ENCODE measurements around the gene NAB1.

NAB1 gene

GRCh38 chr2:190713471-190713870 lies 64.6 kb downstream of the NAB1 start:
- no peak for DNase-seq (ENCODE audit: low spot score)

- DNase-seq (ENCODE audit: low spot score): no peak
These were observed 66.1 kb downstream of the NAB1 start for GRCh38 chr2:190714958-190715357.

DNA sequence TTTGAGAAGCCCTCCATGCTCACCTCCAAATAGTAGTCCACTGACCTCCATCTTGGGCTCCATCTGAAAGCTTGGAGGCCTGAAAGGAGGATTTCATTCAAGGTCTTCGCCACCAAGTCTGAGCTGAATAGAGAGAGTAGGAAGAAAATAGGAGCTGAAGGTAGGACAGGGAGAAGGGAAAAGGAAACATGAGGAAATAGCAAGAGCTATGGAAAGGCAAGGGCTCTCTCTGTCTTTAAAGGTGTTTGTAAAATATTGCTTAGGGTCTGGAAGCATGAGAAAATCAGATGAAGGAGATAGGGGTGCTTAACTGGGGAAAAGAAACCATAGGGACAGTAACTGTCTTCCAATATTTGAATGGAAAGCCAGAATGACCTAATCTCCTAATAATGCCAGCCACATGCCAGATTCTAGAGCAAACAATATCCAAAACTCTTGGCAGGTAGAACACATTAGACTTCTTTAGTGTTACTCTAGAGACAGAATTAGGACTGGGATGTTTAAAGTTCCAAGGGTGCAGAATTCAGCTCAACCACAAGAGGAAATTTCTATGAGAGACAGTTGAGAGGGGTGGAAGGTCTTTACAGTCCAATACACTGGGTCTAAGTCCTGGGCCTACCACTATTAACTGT lies 67.4 kb downstream of the NAB1 start:
- no peak for DNase-seq (ENCODE audit: low spot score)

- no peak for DNase-seq (ENCODE audit: low spot score)
These were observed 68.4 kb downstream of the NAB1 start for GRCh38 chr2:190717306-190717705.

- DNase-seq (ENCODE audit: low spot score): no peak
These were observed 69.1 kb downstream of the NAB1 start for GRCh38 chr2:190717764-190718651.

GRCh38 chr2:190718652-190719526 lies 70.0 kb downstream of the NAB1 start:
- DNase-seq (ENCODE audit: low spot score): no peak

DNA sequence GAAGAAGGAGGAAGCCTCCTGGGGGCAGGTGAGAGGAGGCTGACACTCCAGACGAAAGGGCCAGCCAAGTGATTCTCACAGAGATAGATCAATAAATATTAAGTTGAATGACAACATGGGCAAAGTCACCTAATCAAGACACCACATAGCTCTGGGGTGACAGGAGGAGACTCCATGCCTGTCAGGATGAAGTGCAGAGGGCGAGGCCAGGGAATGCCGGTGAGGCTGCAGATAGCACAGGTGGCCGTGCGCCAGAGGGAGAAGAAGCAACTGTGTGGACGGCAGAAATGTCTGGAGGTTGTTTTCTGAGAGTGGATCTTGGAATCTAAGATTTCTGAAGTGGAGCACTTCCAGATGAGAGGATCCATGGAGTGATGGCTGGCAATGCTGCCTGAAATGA lies 71.4 kb downstream of the NAB1 start:
- no peak for DNase-seq (ENCODE audit: low spot score)

DNA sequence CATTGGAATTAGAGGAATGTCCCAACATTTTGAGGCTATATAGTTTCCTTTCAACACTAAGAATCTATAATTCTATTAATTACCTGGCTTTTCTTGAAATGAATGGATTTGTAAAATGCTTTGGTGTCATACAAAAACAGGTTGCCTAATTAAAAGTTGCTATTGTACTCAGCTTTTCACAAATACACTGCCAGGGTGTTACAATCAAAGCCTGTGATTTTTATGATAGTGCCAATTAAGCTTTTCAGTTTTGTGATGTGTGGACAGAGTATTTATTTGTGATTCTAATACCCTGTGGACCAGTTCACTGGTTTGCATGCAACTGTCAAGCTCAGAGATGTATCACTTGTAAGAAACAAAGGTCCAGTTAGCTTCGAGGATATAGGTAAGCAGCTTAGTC lies 71.8 kb downstream of the NAB1 start:
- DNase-seq (ENCODE audit: low spot score): no peak

DNA sequence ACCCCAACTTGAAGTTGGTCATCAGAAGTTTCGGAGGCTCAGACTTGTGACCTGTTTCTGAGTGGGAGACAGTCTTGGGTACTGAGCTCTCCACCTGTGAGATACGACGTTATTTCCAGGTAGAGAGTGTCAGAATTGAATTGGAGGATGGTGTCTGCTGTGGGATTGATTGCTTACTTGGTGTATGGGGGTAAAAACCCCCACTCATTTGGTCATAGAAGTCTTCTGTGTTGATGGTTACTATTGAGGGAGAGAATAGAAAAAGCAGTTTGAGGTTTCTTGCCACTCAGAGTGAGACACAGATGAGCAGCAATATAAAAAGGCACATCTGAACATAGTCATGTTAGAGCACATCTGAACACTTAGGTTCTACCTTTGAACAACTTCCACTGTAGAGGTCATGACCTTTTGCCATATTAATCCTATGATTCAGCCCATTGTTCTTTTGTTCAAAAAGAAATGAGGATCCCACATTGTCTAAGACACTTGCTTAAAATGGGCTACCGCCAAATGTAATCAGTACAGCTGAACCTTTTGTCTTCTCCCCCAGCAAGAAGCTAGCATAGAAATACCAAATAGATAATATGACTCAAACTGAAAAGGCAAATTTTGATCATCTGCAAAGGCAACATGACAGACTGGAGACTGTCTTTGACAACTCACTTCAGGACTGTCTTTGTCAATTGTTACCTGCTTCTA lies 73.3 kb downstream of the NAB1 start:
- DNase-seq (ENCODE audit: low spot score): no peak

GRCh38 chr2:190722835-190723234 lies 74.0 kb downstream of the NAB1 start:
- DNase-seq (ENCODE audit: low spot score): no peak

DNA sequence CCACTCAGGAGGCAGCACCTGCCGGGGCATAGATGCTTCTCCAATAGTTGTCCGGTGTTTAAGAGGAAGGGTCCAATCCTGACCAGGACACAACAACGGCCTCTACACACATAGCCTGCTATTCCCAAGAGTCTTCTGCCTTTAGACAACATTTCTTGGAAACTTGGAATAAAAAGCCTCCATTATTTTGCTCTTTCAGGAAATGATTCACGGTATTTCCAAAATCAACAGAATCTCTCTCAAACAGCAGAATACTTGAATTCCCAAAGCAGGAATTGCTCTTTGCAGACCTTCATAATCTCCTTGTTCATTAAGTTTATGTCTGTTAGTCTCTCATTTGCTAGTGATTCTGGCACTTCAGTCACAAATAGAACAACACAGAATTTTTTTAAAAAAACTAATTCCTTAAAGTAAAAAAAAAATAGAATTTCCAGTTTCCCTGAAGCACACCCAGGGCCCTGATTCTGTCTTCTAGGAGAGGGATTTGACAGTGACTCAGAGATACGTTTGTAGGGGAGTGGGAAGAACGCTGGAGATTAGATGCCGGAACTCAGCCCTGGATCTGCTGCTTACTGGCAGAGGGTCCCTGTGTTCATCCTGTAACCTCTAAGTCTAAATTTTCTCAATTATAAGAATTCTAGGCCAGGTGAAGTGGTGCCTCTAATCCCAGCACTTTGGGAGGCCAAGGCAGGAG lies 74.7 kb downstream of the NAB1 start:
- no peak for DNase-seq (ENCODE audit: low spot score)

- no peak for DNase-seq (ENCODE audit: low spot score)
These were observed 77.4 kb downstream of the NAB1 start for GRCh38 chr2:190726255-190726654.

DNA sequence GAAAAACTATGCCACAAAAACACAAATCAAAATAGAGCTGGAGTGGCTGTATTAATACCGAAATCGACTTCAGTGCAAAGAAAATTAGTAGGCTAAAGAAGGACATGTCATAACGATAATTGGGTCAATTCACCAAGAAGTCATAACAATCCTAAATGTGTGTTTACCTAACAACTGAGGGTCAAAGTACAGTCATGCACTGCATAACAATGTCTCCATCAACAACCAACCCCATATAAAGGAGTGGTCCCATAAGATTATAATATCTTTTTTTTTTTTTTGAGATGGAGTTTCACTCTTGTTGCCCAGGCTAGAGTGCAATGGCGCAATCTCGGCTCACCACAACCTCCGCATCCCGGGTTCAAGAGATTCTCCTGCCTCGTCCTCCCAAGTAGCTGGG lies 87.5 kb downstream of the NAB1 start:
- no peak for DNase-seq (ENCODE audit: low spot score)

- DNase-seq (ENCODE audit: low spot score): no peak
These were observed 91.6 kb downstream of the NAB1 start for GRCh38 chr2:190740449-190740848.

All from ecto neural progenitor cell (in vitro differentiated cells).